ENCODE measurements around the gene MDN1.
"Not testable (repeated sequence)": the region's sequence is repeated elsewhere in the genome, so short reads cannot be mapped to it uniquely, and the experiment has no call there.

MDN1 gene

GRCh38 chr6:89640804-89641203, 178.8 kb downstream of the MDN1 start:
- H3K4me3 ChIP-seq (ENCODE audit: low read depth, low read length): no peak overlapping the region
- H3K27me3 ChIP-seq (ENCODE audit: control insufficient read depth, insufficient read depth, low read length): no peaks in the 10 kb centered on the region
- H3K36me3 ChIP-seq (ENCODE audit: control insufficient read depth, insufficient read depth, low read length): peaks cover 17% of the 10 kb centered on the region
- no peak overlapping the region for H3K9ac ChIP-seq (ENCODE audit: low read depth, low read length)
- H3K9me3 ChIP-seq (ENCODE audit: control insufficient read depth, insufficient read depth, low read length): no peaks in the 10 kb centered on the region
- H3K4me1 ChIP-seq (ENCODE audit: control insufficient read depth, insufficient read depth, low read length): no peaks in the 10 kb centered on the region

- no peaks in the 10 kb centered on the region for H3K27me3 ChIP-seq (ENCODE audit: control insufficient read depth, insufficient read depth, low read length)
- H3K9me3 ChIP-seq (ENCODE audit: control insufficient read depth, insufficient read depth, low read length): no peaks in the 10 kb centered on the region
- peak within 1 kb of the TSS; percentile 92 for H3K4me3 ChIP-seq (ENCODE audit: low read depth, low read length)
- no peaks in the 10 kb centered on the region for H3K4me1 ChIP-seq (ENCODE audit: control insufficient read depth, insufficient read depth, low read length)
- peak within 1 kb of the TSS; percentile 80 for H3K9ac ChIP-seq (ENCODE audit: low read depth, low read length)
- H3K36me3 ChIP-seq (ENCODE audit: control insufficient read depth, insufficient read depth, low read length): peaks cover 8% of the 10 kb centered on the region
These were observed 181.0 kb downstream of the MDN1 start, which contains the start of gene LYRM2 for GRCh38 chr6:89638320-89639195. TSS of gene LYRM2 (minus strand) at chr6:89638747. CDS start at chr6:89638716, 31 bp downstream.

- H3K36me3 ChIP-seq (ENCODE audit: control insufficient read depth, insufficient read depth, low read length): peaks cover 6% of the 10 kb centered on the region
- H3K9me3 ChIP-seq (ENCODE audit: control insufficient read depth, insufficient read depth, low read length): no peaks in the 10 kb centered on the region
These were observed 181.7 kb downstream of the MDN1 start for GRCh38 chr6:89637960-89638319.

GRCh38 chr6:89636412-89636811, 183.2 kb downstream of the MDN1 start:
- H3K9ac ChIP-seq (ENCODE audit: low read depth, low read length); H3K9me3 ChIP-seq (ENCODE audit: control insufficient read depth, insufficient read depth, low read length); H3K4me1 ChIP-seq (ENCODE audit: control insufficient read depth, insufficient read depth, low read length); H3K4me3 ChIP-seq (ENCODE audit: low read depth, low read length); H3K36me3 ChIP-seq (ENCODE audit: control insufficient read depth, insufficient read depth, low read length); H3K27me3 ChIP-seq (ENCODE audit: control insufficient read depth, insufficient read depth, low read length): not testable (repeated sequence)

More at GRCh38 chr6:89637960-89638319, 181.7 kb downstream of the MDN1 start:
- Histone ChIP-seq H3K4me1 (ENCODE audit: control insufficient read depth, insufficient read depth, low read length) (no peaks in the 10 kb centered on the region), H3K9ac (ENCODE audit: low read depth, low read length) (peak overlapping the region; percentile 80), H3K4me3 (ENCODE audit: low read depth, low read length) (peak overlapping the region; percentile 92), H3K27me3 (ENCODE audit: control insufficient read depth, insufficient read depth, low read length) (no peaks in the 10 kb centered on the region)

- no peaks in the 10 kb centered on the region for H3K27me3 ChIP-seq (ENCODE audit: control insufficient read depth, insufficient read depth, low read length)
- H3K9ac ChIP-seq (ENCODE audit: low read depth, low read length): no peak overlapping the region
- H3K4me3 ChIP-seq (ENCODE audit: low read depth, low read length): no peak overlapping the region
- no peaks in the 10 kb centered on the region for H3K4me1 ChIP-seq (ENCODE audit: control insufficient read depth, insufficient read depth, low read length)
- no peaks in the 10 kb centered on the region for H3K9me3 ChIP-seq (ENCODE audit: control insufficient read depth, insufficient read depth, low read length)
- H3K36me3 ChIP-seq (ENCODE audit: control insufficient read depth, insufficient read depth, low read length): no peaks in the 10 kb centered on the region
These were observed 189.1 kb downstream of the MDN1 start for GRCh38 chr6:89630488-89630887.

- no peak overlapping the region for H3K9ac ChIP-seq (ENCODE audit: low read depth, low read length)
- no peaks in the 10 kb centered on the region for H3K9me3 ChIP-seq (ENCODE audit: control insufficient read depth, insufficient read depth, low read length)
- H3K27me3 ChIP-seq (ENCODE audit: control insufficient read depth, insufficient read depth, low read length): no peaks in the 10 kb centered on the region
- H3K36me3 ChIP-seq (ENCODE audit: control insufficient read depth, insufficient read depth, low read length): no peaks in the 10 kb centered on the region
- no peaks in the 10 kb centered on the region for H3K4me1 ChIP-seq (ENCODE audit: control insufficient read depth, insufficient read depth, low read length)
- no peak overlapping the region for H3K4me3 ChIP-seq (ENCODE audit: low read depth, low read length)
These were observed 195.8 kb downstream of the MDN1 start for GRCh38 chr6:89623749-89624148.

- H3K4me3 ChIP-seq (ENCODE audit: low read depth, low read length): no peak overlapping the region
- no peak overlapping the region for H3K9ac ChIP-seq (ENCODE audit: low read depth, low read length)
- H3K9me3 ChIP-seq (ENCODE audit: control insufficient read depth, insufficient read depth, low read length): no peaks in the 10 kb centered on the region
- H3K36me3 ChIP-seq (ENCODE audit: control insufficient read depth, insufficient read depth, low read length): no peaks in the 10 kb centered on the region
- H3K4me1 ChIP-seq (ENCODE audit: control insufficient read depth, insufficient read depth, low read length): no peaks in the 10 kb centered on the region
- no peaks in the 10 kb centered on the region for H3K27me3 ChIP-seq (ENCODE audit: control insufficient read depth, insufficient read depth, low read length)
These were observed 200.0 kb downstream of the MDN1 start for GRCh38 chr6:89619567-89619966.

GRCh38 chr6:89618026-89618425, 201.6 kb downstream of the MDN1 start:
- H3K4me3 ChIP-seq (ENCODE audit: low read depth, low read length): no peak overlapping the region
- H3K9me3 ChIP-seq (ENCODE audit: control insufficient read depth, insufficient read depth, low read length): no peaks in the 10 kb centered on the region
- no peaks in the 10 kb centered on the region for H3K36me3 ChIP-seq (ENCODE audit: control insufficient read depth, insufficient read depth, low read length)
- no peak overlapping the region for H3K9ac ChIP-seq (ENCODE audit: low read depth, low read length)
- no peaks in the 10 kb centered on the region for H3K27me3 ChIP-seq (ENCODE audit: control insufficient read depth, insufficient read depth, low read length)
- no peaks in the 10 kb centered on the region for H3K4me1 ChIP-seq (ENCODE audit: control insufficient read depth, insufficient read depth, low read length)

GRCh38 chr6:89616531-89616930, 203.1 kb downstream of the MDN1 start:
- no peak overlapping the region for H3K9ac ChIP-seq (ENCODE audit: low read depth, low read length)
- no peaks in the 10 kb centered on the region for H3K9me3 ChIP-seq (ENCODE audit: control insufficient read depth, insufficient read depth, low read length)
- H3K4me1 ChIP-seq (ENCODE audit: control insufficient read depth, insufficient read depth, low read length): no peaks in the 10 kb centered on the region
- no peaks in the 10 kb centered on the region for H3K36me3 ChIP-seq (ENCODE audit: control insufficient read depth, insufficient read depth, low read length)
- no peak overlapping the region for H3K4me3 ChIP-seq (ENCODE audit: low read depth, low read length)
- no peaks in the 10 kb centered on the region for H3K27me3 ChIP-seq (ENCODE audit: control insufficient read depth, insufficient read depth, low read length)

- Histone ChIP-seq H3K36me3 (ENCODE audit: control insufficient read depth, insufficient read depth, low read length) (no peaks in the 10 kb centered on the region), H3K4me1 (ENCODE audit: control insufficient read depth, insufficient read depth, low read length) (no peaks in the 10 kb centered on the region), H3K9ac (ENCODE audit: low read depth, low read length) (no peak overlapping the region), H3K9me3 (ENCODE audit: control insufficient read depth, insufficient read depth, low read length) (no peaks in the 10 kb centered on the region), H3K27me3 (ENCODE audit: control insufficient read depth, insufficient read depth, low read length) (no peaks in the 10 kb centered on the region), H3K4me3 (ENCODE audit: low read depth, low read length) (no peak overlapping the region)
These were observed 203.7 kb downstream of the MDN1 start for GRCh38 chr6:89615882-89616281.

- H3K9ac ChIP-seq (ENCODE audit: low read depth, low read length): no peak overlapping the region
- H3K27me3 ChIP-seq (ENCODE audit: control insufficient read depth, insufficient read depth, low read length): no peaks in the 10 kb centered on the region
- no peaks in the 10 kb centered on the region for H3K36me3 ChIP-seq (ENCODE audit: control insufficient read depth, insufficient read depth, low read length)
- no peak overlapping the region for H3K4me3 ChIP-seq (ENCODE audit: low read depth, low read length)
- H3K4me1 ChIP-seq (ENCODE audit: control insufficient read depth, insufficient read depth, low read length): no peaks in the 10 kb centered on the region
- H3K9me3 ChIP-seq (ENCODE audit: control insufficient read depth, insufficient read depth, low read length): no peaks in the 10 kb centered on the region
These were observed 205.8 kb downstream of the MDN1 start for GRCh38 chr6:89613790-89614189.

GRCh38 chr6:89612121-89612520, 207.5 kb downstream of the MDN1 start:
- Histone ChIP-seq H3K9me3 (ENCODE audit: control insufficient read depth, insufficient read depth, low read length) (no peaks in the 10 kb centered on the region), H3K9ac (ENCODE audit: low read depth, low read length) (no peak overlapping the region), H3K4me1 (ENCODE audit: control insufficient read depth, insufficient read depth, low read length) (no peaks in the 10 kb centered on the region), H3K27me3 (ENCODE audit: control insufficient read depth, insufficient read depth, low read length) (no peaks in the 10 kb centered on the region), H3K4me3 (ENCODE audit: low read depth, low read length) (no peak overlapping the region), H3K36me3 (ENCODE audit: control insufficient read depth, insufficient read depth, low read length) (no peaks in the 10 kb centered on the region)
